Mesothelial cell of epicardium (in vitro differentiated cells): ENCODE results near the gene RAP1GAP2. TPM values are rescaled to one million over a fixed set of nuclear protein-coding genes. Genes with fewer than 3 reads are reported as not detected.
A peak's percentile ranks its signal among the peaks of the same experiment; 100 is the strongest.

Source experiments
- DNase-seq, 2 experiments: peaks; one replicate each; pipeline ENCODE4 v3.0.0; 2021; ENCODE audit warnings: low spot score in 2 of 2; ENCODE audit not compliant: unreplicated experiment in 2 of 2
- H3K27ac Mint-ChIP-seq: 2 replicates; pipeline ENCODE4 v1.8.0; 2021; ENCODE audit warnings: mixed read lengths
- H3K27me3 Mint-ChIP-seq: 2 replicates; pipeline ENCODE4 v1.8.0; 2021; ENCODE audit warnings: low read depth, mixed read lengths
- H3K36me3 Mint-ChIP-seq: 2 replicates; pipeline ENCODE4 v1.8.0; 2021; ENCODE audit warnings: mixed read lengths
- H3K4me1 Mint-ChIP-seq: 2 replicates; pipeline ENCODE4 v1.8.0; 2021; ENCODE audit warnings: mixed read lengths
- H3K4me3 Mint-ChIP-seq: 2 replicates; pipeline ENCODE4 v1.8.0; 2021; ENCODE audit warnings: mild to moderate bottlenecking, moderate library complexity, mixed read lengths
- H3K9me3 Mint-ChIP-seq: 2 replicates; pipeline ENCODE4 v1.8.0; 2021; ENCODE audit warnings: mixed read lengths
- CTCF ChIP-seq: fragments of 200-600 bp; sonication (generic); IDR thresholded peaks from one replicate; pipeline ENCODE4 v1.5.0; 2021; ENCODE audit warnings: antibody characterized with exemption; ENCODE audit not compliant: unreplicated experiment
- total RNA-seq: library from RNA; stranded (reverse); gene quantifications from 3 replicates; pipeline ENCODE4 v1.2.1, GENCODE V29; 2021

The RAP1GAP2 gene
- total RNA-seq, 1 donor from 2014 or later, result 7.1 TPM

GRCh38 chr17:2755891-2756724 is 40.1 kb upstream of the RAP1GAP2 start:
- no peak for TF ChIP-seq CTCF
- Mint-ChIP-seq H3K36me3 (no peaks in the 10 kb centered on the region), H3K4me1 (peaks cover 4% of the 10 kb centered on the region), H3K27me3 (peaks cover 84% of the 10 kb centered on the region), H3K4me3 (peak overlapping the region; percentile 54), H3K9me3 (no peaks in the 10 kb centered on the region), H3K27ac (no peak overlapping the region)
- DNase-seq, result no peak

- Mint-ChIP-seq H3K4me1 (peaks cover 4% of the 10 kb centered on the region), H3K27ac (no peak overlapping the region), H3K4me3 (no peak overlapping the region), H3K36me3 (no peaks in the 10 kb centered on the region), H3K9me3 (no peaks in the 10 kb centered on the region), H3K27me3 (peaks cover 75% of the 10 kb centered on the region)
- DNase-seq, result no peak
- no peak for TF ChIP-seq CTCF
Observed at GRCh38 chr17:2758870-2759269, 37.4 kb upstream of the RAP1GAP2 start.

GRCh38 chr17:2770129-2770528 is 26.1 kb upstream of the RAP1GAP2 start:
- DNase-seq, result no peak
- no peaks in the 10 kb centered on the region for H3K36me3 Mint-ChIP-seq
- H3K4me1 Mint-ChIP-seq, result no peaks in the 10 kb centered on the region
- H3K27me3 Mint-ChIP-seq, result peaks cover 42% of the 10 kb centered on the region
- no peak overlapping the region for H3K27ac Mint-ChIP-seq
- no peak for TF ChIP-seq CTCF
- no peak overlapping the region for H3K4me3 Mint-ChIP-seq
- no peaks in the 10 kb centered on the region for H3K9me3 Mint-ChIP-seq

- Mint-ChIP-seq H3K4me1 (peaks cover 3% of the 10 kb centered on the region), H3K27ac (no peak overlapping the region), H3K27me3 (peaks cover 60% of the 10 kb centered on the region), H3K36me3 (no peaks in the 10 kb centered on the region), H3K9me3 (no peaks in the 10 kb centered on the region), H3K4me3 (peak overlapping the region; percentile 63)
- DNase-seq, result no peak
- no peak for TF ChIP-seq CTCF
Observed at GRCh38 chr17:2775206-2775605, 21.0 kb upstream of the RAP1GAP2 start.

GRCh38 chr17:2776589-2777241 is 19.5 kb upstream of the RAP1GAP2 start:
- Mint-ChIP-seq H3K36me3 (no peaks in the 10 kb centered on the region), H3K9me3 (no peaks in the 10 kb centered on the region), H3K4me1 (peaks cover 3% of the 10 kb centered on the region), H3K27me3 (peaks cover 65% of the 10 kb centered on the region), H3K4me3 (peak overlapping the region; percentile 68), H3K27ac (no peak overlapping the region)
- TF ChIP-seq CTCF, result no peak
- peak; percentile 42 to 65 for DNase-seq
